Neural cell (in vitro differentiated cells): ENCODE data around the gene LMO2. TPM values are rescaled to one million over a fixed set of nuclear protein-coding genes. Genes with fewer than 3 reads are reported as not detected.

Source experiments
- H2AFZ ChIP-seq: fragments of 200-600, 300-800 bp; sonication (generic), shearing (Covaris generic); 2 replicates; pipeline ENCODE4 v1.6.0; 2014; ENCODE audit warnings: low read depth, mild to moderate bottlenecking, antibody characterized with exemption, low read length, moderate library complexity
- H3F3A ChIP-seq: fragments of 200-600 bp; shearing (Covaris generic); 2 replicates; pipeline ENCODE4 v1.6.1; 2016; ENCODE audit warnings: mild to moderate bottlenecking, moderate library complexity, mixed read lengths, antibody characterized with exemption, low read length; ENCODE audit not compliant: insufficient read depth, poor library complexity, severe bottlenecking
- H3K27ac ChIP-seq: fragments of 200-600, 300-800 bp; sonication (generic), shearing (Covaris generic); 2 replicates; pipeline ENCODE4 v1.5.1; 2014; ENCODE audit warnings: mild to moderate bottlenecking, low read length, moderate library complexity
- H3K27me3 ChIP-seq: fragments of 300-800, 200-600 bp; sonication (generic), shearing (Covaris generic); 2 replicates; pipeline ENCODE4 v1.6.0; 2014; ENCODE audit warnings: mild to moderate bottlenecking, low read depth, low read length, moderate library complexity; ENCODE audit not compliant: insufficient read depth
- H3K36me3 ChIP-seq: fragments of 300-800, 200-600 bp; sonication (generic), shearing (Covaris generic); 2 replicates; pipeline ENCODE4 v1.5.1; 2014; ENCODE audit warnings: mild to moderate bottlenecking, antibody characterized with exemption, low read length, moderate library complexity; ENCODE audit not compliant: insufficient read depth
- H3K4me2 ChIP-seq: fragments of 300-800, 200-600 bp; sonication (generic), shearing (Covaris generic); 2 replicates; pipeline ENCODE4 v1.6.0; 2014; ENCODE audit warnings: mild to moderate bottlenecking, low read length
- H3K4me3 ChIP-seq: fragments of 300-800, 200-600 bp; sonication (generic), shearing (Covaris generic); 2 replicates; pipeline ENCODE4 v1.5.1; 2014; ENCODE audit warnings: mild to moderate bottlenecking, low read length, moderate library complexity
- H3K79me2 ChIP-seq: fragments of 200-600 bp; shearing (Covaris generic); replicated peaks from 2 replicates; pipeline ENCODE4 v1.6.0; 2014; ENCODE audit warnings: mild to moderate bottlenecking, low read length, moderate library complexity; ENCODE audit not compliant: insufficient read depth
- H3K9ac ChIP-seq: fragments of 300-800, 200-600 bp; sonication (generic), shearing (Covaris generic); 2 replicates; pipeline ENCODE4 v1.6.1; 2016; ENCODE audit warnings: mild to moderate bottlenecking, low read length, mixed read lengths
- H3K9me2 ChIP-seq: fragments of 200-600 bp; shearing (Covaris generic); 2 replicates; pipeline ENCODE4 v1.6.1; 2016; ENCODE audit warnings: mild to moderate bottlenecking, low read length, mixed read lengths; ENCODE audit not compliant: insufficient read depth
- H3K9me3 ChIP-seq: fragments of 200-600, 300-800 bp; sonication (generic), shearing (Covaris generic); 2 replicates; pipeline ENCODE4 v1.6.1; 2016; ENCODE audit warnings: mild to moderate bottlenecking, mixed run types, low read length, moderate library complexity, mixed read lengths
- H4K20me1 ChIP-seq: fragments of 200-600 bp; shearing (Covaris generic); 2 replicates; pipeline ENCODE4 v1.6.1; 2016; ENCODE audit warnings: mild to moderate bottlenecking, mixed run types; ENCODE audit not compliant: insufficient read depth
- CTCF ChIP-seq: fragments of 450-650 bp; IDR thresholded peaks from 2 replicates; pipeline ENCODE4 v1.5.1; 2014; ENCODE audit warnings: antibody characterized with exemption, mild to moderate bottlenecking, moderate library complexity; ENCODE audit not compliant: poor library complexity, severe bottlenecking
- EP300 ChIP-seq: fragments of 450-650 bp; conservative IDR thresholded peaks from 2 replicates; pipeline ENCODE4 v1.6.1; 2014; ENCODE audit warnings: antibody characterized with exemption, mild to moderate bottlenecking, moderate library complexity; ENCODE audit not compliant: poor library complexity, severe bottlenecking
- EZH2 ChIP-seq: fragments of 200-600, 300-800 bp; shearing (Covaris generic), sonication (generic); IDR thresholded peaks from 2 replicates; pipeline ENCODE4 v1.6.1; 2014; ENCODE audit warnings: antibody characterized with exemption, low read length, borderline replicate concordance, mild to moderate bottlenecking; ENCODE audit not compliant: insufficient read depth, poor library complexity, severe bottlenecking
- MXI1 ChIP-seq: fragments of 450-650 bp; conservative IDR thresholded peaks from 2 replicates; pipeline ENCODE4 v1.6.1; 2014; ENCODE audit warnings: antibody characterized with exemption, mild to moderate bottlenecking; ENCODE audit not compliant: poor library complexity, severe bottlenecking
- POLR2AphosphoS5 ChIP-seq: IDR thresholded peaks from 2 replicates; pipeline ENCODE4 v1.6.1; 2012
- RAD21 ChIP-seq: fragments of 450-650 bp; conservative IDR thresholded peaks from 2 replicates; pipeline ENCODE4 v1.6.1; 2014; ENCODE audit warnings: antibody characterized with exemption, mild to moderate bottlenecking, moderate library complexity
- SMC3 ChIP-seq: fragments of 450-650 bp; conservative IDR thresholded peaks from 2 replicates; pipeline ENCODE4 v1.6.1; 2014; ENCODE audit warnings: antibody characterized with exemption, mild to moderate bottlenecking, moderate library complexity; ENCODE audit not compliant: poor library complexity
- TAF1 ChIP-seq: IDR thresholded peaks from 2 replicates; pipeline ENCODE4 v1.6.1; 2012; ENCODE audit warnings: low read depth
- polyA plus RNA-seq: library from polyadenylated mRNA; depleted of rRNA; stranded (reverse); fragments of >200 nt; gene quantifications from 2 replicates; pipeline ENCODE4 v1.2.3, GENCODE V29; 2014
- TF ChIP-seq, protein P1 (sequence below): IDR thresholded peaks from 2 replicates; pipeline ENCODE4 v1.6.1; 2012; ENCODE audit warnings: borderline replicate concordance

The LMO2 gene
- polyA plus RNA-seq, 1 donor from 2014 or later = 33.2 TPM

DNA sequence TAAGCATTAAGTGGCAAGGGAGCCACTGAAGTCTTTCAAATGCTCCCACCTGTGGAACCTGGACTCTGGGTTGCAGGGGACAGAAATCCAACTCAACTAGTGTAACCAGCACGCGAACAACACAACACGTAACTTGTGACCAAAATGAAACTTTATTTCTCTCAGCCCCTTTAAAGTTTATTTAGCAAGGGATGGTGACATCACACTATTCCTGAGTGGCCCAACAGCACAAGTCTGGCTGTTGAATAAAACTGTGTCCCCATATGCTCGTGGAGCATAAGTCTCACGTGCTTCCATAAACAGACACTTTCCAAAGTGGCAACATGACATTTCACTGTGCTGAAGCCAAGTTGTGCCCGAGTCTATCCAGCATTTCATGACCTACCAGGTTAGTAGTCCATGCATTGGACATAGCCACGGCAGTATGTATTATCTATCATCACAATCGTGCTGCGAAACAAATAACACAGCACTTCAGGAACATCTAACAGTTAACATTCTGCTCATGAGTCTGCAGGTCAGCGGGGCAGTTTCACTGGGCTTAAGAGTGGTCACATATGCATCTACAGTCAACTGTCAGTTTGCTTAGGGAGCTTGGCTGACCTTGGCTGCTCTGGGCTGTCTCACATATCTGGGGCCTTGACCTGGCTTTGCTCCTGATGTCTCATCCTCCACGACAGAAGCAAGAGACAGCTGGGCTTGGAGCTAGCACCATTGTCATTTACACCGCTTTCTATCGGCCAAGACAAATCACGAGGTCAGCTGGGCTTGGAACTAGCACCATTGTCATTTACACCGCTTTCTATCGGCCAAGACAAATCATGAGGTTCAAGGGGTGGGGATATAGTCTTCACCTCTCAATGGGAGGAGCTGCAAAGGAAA lies 35.0 kb upstream of the LMO2 start:
- TF ChIP-seq CTCF (no peak), EZH2 (no peak), EP300 (no peak), SMC3 (no peak), RAD21 (no peak), TAF1 (no peak), POLR2AphosphoS5 (no peak), MXI1 (no peak)
- TF ChIP-seq, protein P1, sequence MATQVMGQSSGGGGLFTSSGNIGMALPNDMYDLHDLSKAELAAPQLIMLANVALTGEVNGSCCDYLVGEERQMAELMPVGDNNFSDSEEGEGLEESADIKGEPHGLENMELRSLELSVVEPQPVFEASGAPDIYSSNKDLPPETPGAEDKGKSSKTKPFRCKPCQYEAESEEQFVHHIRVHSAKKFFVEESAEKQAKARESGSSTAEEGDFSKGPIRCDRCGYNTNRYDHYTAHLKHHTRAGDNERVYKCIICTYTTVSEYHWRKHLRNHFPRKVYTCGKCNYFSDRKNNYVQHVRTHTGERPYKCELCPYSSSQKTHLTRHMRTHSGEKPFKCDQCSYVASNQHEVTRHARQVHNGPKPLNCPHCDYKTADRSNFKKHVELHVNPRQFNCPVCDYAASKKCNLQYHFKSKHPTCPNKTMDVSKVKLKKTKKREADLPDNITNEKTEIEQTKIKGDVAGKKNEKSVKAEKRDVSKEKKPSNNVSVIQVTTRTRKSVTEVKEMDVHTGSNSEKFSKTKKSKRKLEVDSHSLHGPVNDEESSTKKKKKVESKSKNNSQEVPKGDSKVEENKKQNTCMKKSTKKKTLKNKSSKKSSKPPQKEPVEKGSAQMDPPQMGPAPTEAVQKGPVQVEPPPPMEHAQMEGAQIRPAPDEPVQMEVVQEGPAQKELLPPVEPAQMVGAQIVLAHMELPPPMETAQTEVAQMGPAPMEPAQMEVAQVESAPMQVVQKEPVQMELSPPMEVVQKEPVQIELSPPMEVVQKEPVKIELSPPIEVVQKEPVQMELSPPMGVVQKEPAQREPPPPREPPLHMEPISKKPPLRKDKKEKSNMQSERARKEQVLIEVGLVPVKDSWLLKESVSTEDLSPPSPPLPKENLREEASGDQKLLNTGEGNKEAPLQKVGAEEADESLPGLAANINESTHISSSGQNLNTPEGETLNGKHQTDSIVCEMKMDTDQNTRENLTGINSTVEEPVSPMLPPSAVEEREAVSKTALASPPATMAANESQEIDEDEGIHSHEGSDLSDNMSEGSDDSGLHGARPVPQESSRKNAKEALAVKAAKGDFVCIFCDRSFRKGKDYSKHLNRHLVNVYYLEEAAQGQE = no peak
- H3K27ac ChIP-seq = no peak overlapping the region
- no peaks in the 10 kb centered on the region for H3K27me3 ChIP-seq
- no peaks in the 10 kb centered on the region for H3K79me2 ChIP-seq
- H3K4me3 ChIP-seq = no peak overlapping the region
- no peak overlapping the region for H3K9ac ChIP-seq
- no peak overlapping the region for H3K4me2 ChIP-seq
- H3F3A ChIP-seq = peaks cover 4% of the 10 kb centered on the region
- H3K36me3 ChIP-seq = no peaks in the 10 kb centered on the region
- H3K9me3 ChIP-seq = no peaks in the 10 kb centered on the region
- H3K9me2 ChIP-seq = no peaks in the 10 kb centered on the region
- H4K20me1 ChIP-seq = no peaks in the 10 kb centered on the region
- H2AFZ ChIP-seq = no peak overlapping the region

- Histone ChIP-seq H2AFZ (no peak overlapping the region), H3F3A (no peaks in the 10 kb centered on the region), H3K79me2 (no peaks in the 10 kb centered on the region), H3K4me3 (no peak overlapping the region), H3K36me3 (no peaks in the 10 kb centered on the region), H3K9ac (no peak overlapping the region), H3K9me3 (no peaks in the 10 kb centered on the region), H4K20me1 (no peaks in the 10 kb centered on the region), H3K4me2 (no peak overlapping the region), H3K27me3 (no peaks in the 10 kb centered on the region), H3K9me2 (no peaks in the 10 kb centered on the region), H3K27ac (no peak overlapping the region)
- TF ChIP-seq SMC3 = no peak
- no peak for TF ChIP-seq CTCF
- no peak for TF ChIP-seq RAD21
- no peak for TF ChIP-seq POLR2AphosphoS5
- TF ChIP-seq, protein P1 = peak; percentile 29
- no peak for TF ChIP-seq EZH2
Observed at GRCh38 chr11:33924341-33924740, 32.5 kb upstream of the LMO2 start.
